NCI-H748 (cell line): ENCODE results near the gene EPHB1.
A peak's percentile ranks its signal among the peaks of the same experiment; 100 is the strongest.

Experiments
- DNase-seq: peaks from one replicate; lab custom pipeline; 2025; ENCODE audit not compliant: unreplicated experiment; lab: John Stamatoyannopoulos, UW

The EPHB1 gene

DNA sequence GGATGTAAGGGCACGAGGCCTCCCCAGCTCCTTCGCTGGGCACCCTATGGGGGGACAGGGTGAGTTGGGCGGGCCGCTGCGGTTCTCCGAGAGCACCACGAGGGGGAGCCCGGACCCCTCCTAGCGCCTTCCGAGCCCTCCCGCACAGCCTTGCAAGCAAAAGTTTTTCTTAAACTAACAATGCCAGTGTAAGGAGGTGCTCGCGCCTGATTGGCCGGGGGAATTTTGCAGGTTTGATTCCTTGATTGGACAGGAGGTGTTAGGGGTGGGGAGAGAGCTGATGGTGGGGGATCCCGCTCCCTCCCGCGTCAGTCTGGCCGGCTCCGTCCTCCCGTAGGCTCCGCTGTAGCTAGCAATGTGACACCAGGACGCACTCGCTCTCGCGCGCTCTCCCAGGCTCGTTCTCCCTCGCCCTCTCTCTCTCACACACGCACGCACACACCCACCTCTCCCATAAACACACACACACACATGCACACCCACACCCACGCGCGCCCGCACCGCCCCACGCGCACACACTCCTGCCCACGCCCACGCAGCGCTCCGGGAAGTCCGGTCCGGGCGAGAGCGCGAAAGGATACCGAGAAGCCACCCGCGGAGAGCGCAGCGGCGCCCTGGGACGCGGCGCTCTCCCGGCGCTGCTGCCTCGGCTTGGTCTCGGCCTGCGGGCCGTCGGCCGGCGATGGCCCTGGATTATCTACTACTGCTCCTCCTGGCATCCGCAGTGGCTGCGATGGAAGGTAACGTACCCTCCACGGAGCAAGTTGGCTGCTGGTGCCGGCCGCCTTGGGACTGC is at the start of gene EPHB1:
Gene EPHB1 (plus strand): TSS at position 311 of the 796 bp plus-strand sequence.
- peak; percentile 97 for DNase-seq

DNA sequence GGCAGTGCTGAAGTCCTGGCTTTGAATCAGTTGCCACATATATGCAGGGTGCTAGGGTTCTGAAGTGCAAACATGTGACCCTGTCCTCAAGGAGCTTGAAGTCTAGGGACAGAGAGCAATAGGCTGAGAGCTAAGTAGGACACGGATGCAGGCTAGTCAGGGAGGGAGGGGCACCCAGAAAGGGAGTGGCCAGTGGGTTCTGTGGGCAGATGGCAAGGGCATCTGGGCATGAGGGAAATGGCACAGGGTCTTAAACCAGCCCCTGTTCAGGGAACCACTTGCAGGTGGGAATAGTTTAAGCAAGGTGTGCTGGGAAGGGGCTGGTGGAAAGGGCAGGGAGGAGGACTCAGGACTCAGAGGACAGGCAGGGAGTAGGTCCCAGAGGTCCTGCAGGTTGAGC is 46.4 kb upstream of the EPHB1 start:
- no peak for DNase-seq

DNA sequence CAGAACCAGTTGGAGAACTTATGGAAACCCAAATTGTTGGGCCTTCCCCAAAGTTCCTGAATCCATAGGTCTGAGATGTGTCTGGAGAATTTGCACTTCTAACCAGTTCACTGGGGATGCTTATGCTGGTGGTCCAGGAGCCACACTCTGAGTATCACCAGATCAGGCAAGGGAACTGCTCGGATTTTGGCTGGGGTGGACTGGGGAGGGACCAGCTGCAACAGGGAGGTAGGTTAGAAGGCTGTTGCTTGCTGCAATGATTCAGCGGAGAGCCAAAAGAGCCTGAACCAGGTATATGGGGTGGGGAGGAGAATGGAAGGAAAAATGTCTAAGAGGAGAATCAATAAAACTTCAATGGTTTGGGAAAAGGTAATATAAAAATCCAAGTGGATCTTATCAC is 45.9 kb upstream of the EPHB1 start:
- no peak for DNase-seq

DNA sequence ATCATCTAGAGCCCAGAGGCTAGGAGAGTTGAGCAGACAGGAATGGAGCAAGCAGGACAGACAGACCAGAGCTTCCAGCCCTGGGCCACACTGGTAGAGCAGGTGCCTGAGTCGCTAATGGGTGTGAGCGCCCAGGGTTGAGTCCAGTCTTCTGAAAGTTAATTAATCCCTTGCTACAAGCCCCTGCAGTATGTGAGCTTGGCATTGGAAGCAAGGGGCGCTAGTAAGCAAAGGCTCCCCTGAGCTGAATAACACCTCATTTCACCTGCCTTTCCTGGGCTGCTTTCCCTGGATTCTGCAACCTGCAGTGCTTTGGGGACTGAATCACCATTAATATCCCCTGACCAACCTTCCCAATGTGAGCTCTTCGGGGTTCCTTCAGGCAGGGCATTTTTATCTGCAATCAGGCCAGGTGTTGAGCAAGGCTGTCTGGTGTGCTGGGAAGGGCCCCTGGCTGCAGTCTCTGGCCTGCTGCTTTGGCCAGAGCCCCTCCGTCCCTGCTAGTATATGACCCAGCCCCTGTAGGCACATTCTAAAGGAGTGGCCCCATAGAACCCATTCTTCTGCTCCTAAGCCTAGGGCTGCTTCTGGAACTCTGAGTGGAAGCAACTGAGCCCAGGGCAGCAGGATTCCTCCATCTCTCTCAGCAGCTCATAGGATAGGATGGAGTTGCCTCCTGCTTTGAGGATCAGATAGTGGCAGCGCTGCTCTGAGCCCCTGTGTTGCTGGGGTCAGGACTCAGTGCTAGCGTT is 45.1 kb upstream of the EPHB1 start:
- DNase-seq = no peak

DNA sequence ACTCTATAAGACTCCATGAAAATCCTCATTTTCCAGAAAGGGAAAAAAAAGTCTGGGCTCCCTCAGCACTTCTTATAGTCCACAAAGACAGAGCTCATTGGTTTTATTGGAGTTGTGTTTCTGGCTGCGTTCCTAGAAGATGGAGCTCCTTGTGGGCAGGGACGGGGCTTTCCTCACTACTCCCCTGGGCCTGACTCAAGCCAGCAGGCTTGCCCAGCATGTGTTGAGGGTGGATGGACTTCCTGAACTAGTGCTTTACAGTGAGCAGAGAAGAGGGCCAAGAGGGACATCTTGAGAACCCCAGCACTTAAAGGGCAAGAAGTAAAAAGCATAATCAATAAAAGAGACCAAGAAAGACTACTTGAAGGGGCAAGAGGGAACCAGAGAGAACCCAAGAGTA is 43.2 kb upstream of the EPHB1 start:
- DNase-seq = no peak

DNA sequence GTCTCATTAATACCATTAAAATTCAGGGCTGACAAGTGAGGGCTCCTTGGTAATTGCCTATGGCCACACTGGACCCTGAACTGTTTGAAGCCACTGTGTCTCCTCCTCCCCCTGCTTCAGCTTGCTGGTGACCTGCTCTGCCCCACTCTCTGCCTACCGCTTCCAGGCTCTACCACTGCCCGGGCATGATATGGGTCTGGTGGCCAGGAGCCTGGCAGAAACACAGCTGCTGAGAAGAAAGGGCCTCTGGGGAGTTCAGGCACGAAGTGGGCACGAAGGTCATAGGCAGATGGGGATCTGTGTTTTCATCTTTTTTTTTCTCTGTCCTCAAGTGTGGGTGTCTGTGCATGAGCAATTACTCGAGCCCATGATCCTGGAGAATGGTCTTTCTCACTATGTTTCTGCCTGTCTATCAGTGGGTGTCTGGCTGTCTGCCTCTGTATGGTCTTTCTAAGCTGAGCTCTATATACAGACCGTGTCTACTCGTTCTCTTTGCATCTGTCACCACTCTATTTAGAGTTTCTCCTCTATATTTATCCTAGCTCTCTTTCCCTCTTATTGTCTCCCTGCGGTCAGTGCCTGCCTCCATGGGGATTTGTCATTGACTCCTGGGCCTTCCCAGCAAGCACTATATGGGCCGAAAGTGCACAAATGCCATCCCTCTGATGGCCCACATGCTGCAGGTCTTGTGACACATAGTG is 42.1 kb upstream of the EPHB1 start:
- DNase-seq = no peak

DNA sequence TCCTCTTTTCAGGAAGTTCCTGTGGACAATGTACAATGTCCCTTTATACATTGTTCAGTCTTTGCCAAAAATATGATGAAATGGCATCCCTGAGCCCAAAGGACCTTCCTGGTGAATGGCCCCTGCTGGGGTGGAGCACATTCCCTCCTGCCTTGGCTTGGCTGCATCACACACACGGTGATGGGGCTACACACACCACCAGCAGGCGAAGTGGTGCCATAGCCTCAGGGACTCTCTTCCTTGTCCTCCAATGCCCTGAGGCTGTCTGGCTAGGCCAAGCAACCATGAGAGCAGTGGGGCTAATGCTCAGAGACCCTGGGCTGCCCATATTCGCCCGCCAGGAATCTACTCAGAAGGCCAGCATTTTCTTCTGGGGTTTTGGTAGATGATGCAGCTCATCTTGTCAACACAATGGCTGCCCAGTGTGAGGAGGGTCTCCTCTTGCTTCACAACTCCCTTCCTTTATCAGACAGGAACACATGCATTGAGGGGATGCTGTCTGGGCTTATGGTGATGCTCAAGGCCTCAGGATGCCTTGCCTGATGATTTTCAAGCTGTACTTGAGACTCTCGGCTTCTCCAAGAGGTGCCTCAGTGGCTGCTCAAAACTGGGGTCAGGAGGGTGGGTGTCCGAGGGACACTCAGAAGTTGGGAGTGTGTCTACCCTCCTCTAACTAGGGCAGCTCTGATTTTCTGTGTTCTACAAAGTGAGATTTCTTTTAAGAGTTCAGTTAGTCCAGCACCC is 40.9 kb upstream of the EPHB1 start:
- DNase-seq = no peak

DNA sequence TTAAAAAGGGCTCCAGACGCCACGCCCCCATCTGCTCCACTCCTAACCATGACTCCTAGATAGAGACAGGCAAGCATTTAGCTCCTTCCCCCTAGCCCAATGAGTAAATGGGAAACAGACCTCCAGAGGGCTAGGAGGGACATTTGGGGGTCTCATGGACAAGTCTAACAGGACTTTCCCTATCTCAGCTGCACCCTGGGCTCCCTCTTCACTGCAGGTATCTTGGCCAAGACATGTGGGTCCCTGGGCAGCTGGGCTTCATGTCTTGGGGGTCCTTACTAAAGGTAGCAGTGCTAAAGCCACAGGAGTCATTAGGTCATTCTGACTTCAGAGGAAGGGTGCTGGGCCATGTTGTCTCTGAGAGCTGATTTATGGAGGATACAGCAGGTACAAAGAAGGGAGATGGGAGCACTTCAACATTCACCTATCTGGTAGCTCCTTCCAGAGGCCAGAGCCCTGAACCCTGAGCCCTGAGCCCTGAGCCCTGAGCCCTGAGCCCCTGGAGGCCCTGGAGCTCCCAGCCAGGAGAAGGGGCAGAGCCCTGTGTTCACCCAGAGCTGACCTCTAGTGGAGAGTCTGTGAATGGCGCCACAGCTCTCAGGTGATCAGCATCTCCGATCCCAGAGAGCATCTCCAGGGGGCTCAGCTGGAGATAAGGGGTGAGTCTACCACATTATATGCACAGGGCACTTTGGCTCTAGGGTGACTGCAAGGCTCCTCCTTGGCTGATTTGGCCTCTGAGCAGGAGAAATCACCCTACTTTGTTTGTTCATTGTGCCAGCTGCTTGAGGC is 40.1 kb upstream of the EPHB1 start:
- DNase-seq = peak; percentile 24

DNA sequence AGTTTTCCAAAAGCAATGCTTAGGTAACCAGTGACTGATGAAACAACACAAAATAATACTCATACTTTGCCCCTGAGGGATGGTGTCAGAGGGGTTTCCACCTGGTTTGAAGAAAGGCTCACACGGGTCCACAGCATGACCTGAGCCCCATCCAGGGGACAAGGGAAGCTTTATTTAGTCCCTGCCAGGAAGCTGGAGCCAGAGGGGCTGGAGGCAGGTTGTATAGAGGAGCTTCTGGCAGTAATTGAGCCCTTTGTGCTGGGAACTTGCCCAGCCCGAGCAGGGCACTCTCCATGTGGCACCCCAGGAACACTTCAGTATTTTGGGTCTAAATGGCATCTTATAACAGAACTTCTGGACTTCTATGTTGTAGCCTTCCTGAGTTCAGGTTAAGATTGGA is 39.2 kb upstream of the EPHB1 start:
- peak; percentile 34 for DNase-seq

DNA sequence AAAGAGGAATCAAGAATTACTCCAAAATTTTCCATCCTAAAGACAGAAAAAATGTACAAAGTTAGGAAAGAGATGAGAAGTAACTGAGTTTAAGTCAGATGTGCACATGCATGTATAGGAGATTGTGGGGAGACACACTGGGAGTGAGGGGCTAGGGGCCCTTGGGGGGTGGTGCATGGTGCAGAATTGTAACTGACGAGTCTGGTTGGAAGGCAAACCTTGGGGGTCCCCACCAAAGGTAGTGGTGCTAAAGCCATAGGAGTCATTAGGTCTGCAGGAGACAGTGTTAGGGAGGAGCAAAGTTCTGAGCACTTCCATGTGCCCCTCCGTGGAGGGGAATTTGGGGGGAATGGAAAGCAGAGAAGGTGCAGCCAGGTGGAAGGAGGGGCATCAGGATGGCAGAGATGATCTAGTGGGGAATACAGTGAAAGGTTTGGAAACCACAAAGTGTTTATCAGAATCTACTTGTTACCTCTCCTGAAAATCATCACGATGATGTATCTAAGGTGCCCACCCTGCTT is 37.5 kb upstream of the EPHB1 start:
- no peak for DNase-seq

DNA sequence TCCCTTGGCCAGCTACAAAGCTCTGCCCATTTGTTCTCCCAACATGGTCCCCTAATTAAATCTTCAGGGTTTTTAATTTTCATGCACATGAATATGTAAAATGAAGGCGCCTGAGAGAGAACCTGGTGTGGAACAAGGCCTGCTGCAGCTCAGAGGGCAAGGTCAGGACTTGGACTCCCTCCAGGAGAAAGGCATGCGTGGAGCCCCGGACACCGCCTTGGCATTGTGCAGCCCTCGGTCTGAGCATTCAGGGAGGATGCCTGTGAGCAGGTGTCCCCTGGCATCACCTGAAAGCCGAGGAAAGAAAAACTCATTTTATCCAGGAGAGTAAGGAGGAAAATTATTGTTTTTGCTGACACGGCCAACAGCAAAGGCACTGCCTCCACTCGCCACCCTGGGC is 33.8 kb upstream of the EPHB1 start:
- no peak for DNase-seq

DNA sequence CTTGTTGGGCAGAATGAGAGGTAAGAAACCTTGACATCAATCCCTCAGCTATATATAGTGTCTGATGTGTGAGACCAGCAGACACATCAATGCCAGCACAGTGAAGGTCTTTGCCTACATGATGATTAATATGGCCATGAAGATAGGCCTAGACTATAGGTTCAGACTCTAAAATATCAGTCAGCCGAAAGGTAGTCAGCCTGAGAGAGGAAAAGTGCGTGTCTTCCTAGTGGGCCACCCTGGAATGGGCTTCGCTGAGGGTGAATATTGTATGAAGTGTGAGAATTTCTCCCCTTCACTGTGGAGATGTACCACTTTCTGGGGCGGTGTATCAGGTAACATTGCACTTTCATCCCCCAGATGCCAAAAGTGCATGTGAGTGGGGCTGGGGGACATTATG is 33.0 kb upstream of the EPHB1 start:
- DNase-seq = no peak

DNA sequence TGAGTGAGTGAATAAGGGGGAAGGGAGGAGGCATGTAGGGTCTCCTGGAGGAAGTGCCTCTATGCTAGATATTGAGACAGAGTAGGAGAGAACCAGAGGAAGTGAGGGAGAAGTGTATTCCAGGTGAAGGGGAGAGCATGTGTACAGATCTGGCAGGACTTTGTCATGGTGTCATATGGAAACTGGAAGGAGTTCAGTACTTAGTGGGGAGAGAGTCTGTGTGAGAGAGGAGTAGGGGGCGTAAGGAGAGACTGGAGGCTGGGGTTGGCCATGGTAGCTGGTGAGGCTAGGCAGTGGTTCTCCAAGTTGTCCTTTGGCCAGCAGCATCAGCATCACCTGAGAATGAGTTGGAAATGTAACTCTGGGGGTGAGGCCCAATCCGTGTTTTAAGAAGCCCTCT is 29.6 kb upstream of the EPHB1 start:
- DNase-seq = no peak

DNA sequence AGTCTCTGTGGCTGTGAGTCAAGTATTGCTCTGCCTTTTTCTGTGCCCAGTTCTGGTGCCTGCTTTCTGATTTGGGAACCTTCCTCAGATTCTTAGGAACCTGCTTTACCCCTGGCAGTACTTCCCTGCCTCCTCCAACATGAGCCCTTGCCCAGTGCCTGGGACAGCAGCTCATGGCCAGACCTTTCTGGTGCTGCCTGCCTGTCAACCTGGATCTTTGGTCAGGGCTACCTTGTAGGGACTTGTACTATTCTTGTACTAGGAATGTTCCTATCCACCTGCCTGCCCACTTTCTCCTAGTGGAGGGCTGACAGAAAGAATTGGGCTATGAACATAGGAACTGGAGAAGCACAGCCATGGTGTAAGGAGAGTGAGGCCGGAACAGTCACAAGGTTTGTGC is 28.8 kb upstream of the EPHB1 start:
- DNase-seq = no peak

DNA sequence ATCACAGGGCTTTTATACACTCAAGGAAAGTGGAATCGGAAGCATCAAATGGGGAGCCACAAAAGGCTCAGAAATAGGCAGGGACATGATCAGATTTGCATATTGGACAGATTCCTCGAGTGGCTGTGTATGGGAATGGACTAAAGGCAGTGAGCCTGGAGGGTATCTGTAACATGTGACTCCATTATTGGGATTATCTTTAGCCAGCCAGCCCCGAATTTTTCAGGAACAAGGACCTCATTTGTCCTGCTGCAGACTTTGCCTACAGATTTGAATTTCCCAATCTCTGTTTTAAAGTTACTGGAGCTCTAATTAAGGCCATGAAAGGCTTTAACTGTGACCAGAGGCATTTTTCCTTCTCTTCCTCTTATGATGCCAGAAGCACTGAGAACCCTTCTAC is 26.9 kb upstream of the EPHB1 start:
- DNase-seq = no peak

DNA sequence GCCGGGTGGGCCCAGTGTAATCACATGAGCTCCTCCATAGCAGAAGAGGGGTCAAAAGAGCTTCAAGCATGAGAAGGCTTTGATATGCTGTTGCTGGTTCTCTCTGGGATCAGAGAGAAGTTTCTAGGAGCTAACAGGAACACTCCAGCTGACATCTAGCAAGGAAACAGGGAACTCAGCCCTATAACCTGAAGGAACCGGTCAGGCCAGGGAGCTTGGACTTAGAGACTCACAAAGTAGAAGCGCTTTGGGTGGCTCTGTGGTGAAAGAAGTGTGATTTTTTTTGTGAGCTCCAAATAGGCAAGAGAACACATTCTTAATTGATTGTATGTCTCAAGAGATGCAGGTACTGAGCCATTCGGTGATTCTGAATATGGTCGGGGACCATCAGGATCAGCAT is 26.2 kb upstream of the EPHB1 start:
- no peak for DNase-seq

DNA sequence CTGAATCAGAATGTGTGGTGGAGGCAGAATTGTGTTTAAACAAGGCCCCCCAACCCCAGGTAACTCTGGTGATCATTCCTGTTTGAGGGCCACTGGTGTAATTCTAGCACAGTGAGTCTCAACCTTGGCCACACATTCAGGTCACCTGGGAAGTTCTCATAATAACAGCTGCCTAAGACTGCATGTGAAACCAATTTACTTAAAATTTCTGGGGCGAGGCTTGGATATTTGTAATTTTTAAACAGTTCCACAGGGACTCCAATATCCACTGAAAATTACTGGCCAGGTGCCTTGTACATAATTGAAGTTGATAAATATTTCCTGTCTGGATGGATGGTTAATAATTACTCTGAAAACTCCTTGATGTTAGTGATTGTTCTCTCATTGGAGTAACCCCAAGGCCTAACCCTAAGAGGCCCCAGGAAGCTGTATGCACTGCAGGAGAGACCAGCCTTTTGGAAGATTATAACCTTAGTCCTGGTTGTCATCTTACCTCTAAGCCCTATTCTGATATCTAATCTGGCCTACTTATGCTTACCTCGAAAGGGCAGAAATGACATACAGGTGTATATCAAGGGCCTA is 25.7 kb upstream of the EPHB1 start:
- no peak for DNase-seq

DNA sequence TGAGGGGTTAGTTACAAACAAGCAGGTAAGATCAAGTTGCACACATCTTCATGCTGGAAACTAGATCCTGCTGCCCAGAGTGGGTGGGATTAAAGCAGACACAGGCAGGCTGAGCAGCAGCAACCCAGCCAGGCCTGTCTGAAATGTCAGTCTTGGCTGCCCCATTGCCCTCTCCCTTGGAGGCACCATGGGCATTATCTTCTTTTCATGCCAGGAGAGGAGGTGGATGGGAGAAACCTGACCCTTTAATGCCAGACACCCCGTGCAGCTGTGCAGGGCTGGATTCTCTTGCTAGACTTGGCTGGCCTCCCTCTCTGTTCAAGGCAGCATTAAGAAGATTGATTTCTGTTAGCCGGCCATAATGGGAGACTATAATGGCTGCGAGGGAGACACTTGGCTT is 23.0 kb upstream of the EPHB1 start:
- DNase-seq = no peak

DNA sequence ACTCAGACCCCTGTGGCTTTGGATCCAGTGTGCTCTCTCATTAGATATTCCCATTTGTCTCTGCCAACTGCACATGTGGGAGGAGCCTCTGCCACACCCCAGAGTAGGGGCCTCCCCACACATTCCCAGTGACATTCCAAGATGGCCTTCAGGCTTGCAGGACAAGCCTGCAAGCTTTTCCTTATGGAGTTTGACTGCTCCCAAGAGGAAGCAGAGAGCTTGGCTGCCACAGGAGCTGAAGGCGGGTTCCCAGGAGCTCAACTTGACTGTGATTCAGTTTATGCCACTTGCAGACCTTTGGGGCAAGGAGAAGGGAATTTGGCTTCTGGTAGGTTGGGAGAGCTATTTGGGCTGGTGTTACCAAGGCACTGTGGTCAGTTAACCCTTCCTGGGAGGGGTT is 22.5 kb upstream of the EPHB1 start:
- no peak for DNase-seq

DNA sequence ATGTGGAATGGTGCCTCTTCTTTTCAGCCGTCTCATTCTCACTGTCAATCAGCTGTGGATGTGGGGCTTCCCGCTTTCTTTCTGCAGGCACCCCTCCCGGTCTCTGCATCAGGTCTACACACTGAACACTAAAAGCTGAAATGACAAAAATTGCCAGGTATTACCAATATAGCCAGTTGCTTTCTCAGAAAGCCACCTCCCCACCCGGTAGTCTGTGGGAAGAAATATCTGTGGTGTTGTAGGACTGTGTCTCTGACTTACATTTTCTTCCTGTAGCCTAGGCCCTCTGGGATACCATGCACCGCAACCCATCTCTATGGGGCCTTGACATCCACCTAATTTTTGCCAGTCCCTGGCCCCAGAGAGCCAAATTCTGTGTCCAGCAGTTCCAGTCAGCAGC is 19.2 kb upstream of the EPHB1 start:
- no peak for DNase-seq
